Esophagus muscularis mucosa (tissue), 4 donors: ENCODE results near the gene AJUBA. TPM values are rescaled to one million over a fixed set of nuclear protein-coding genes. Genes with fewer than 3 reads are reported as not detected.

Source experiments
- DNase-seq: peaks from one replicate; pipeline ENCODE4 v3.0.0-alpha.2; 2017; ENCODE audit errors: extremely low spot score
- H3K27ac ChIP-seq, 4 donors: fragments of 200-600 bp; sonication (generic); replicated peaks in 1 of 4; 1 replicate in 3 of 4; 2 replicates in 1 of 4; pipeline ENCODE4 v1.5.1; 2016 to 2019; ENCODE audit warnings: mild to moderate bottlenecking in 1 of 4
- H3K27me3 ChIP-seq, 4 donors: fragments of 200-600 bp; sonication (generic); one replicate each; pipeline versions ENCODE4 v1.5.1 to v1.6.0; 2016 to 2019
- H3K36me3 ChIP-seq, 4 donors: fragments of 200-600 bp; sonication (generic); one replicate each; pipeline ENCODE4 v1.5.1; 2016 to 2019
- H3K4me1 ChIP-seq, 4 donors: fragments of 200-600 bp; sonication (generic); one replicate each; pipeline ENCODE4 v1.5.1; 2016 to 2019
- H3K4me3 ChIP-seq, 4 donors: fragments of 200-600 bp; sonication (generic); 1 replicate in 2 of 4; 2 replicates in 2 of 4; pipeline ENCODE4 v1.5.1; 2016 to 2019; ENCODE audit warnings: mild to moderate bottlenecking in 4 of 4, moderate library complexity in 1 of 4
- H3K9me3 ChIP-seq, 4 donors: fragments of 200-600 bp; sonication (generic); 1 replicate in 3 of 4; 2 replicates in 1 of 4; pipeline ENCODE4 v1.5.1; 2016 to 2019
- EP300 ChIP-seq: sonication (generic); formaldehyde crosslinking; IDR thresholded peaks from one replicate; pipeline ENCODE4 v1.6.1; 2017; ENCODE audit warnings: antibody characterized with exemption
- POLR2A ChIP-seq: fragments of 450-650 bp; IDR thresholded peaks from one replicate; pipeline ENCODE4 v1.6.1; 2017; ENCODE audit warnings: antibody characterized with exemption, moderate library complexity, mild to moderate bottlenecking, low read depth
- WGBS: methylation state at CpG from one replicate; pipeline ENCODE4 v1.1.5; 2018; 5-methylcytosine and 5-hydroxymethylcytosine counted together
- intact Hi-C: fragments of 100-400 bp; cut with DNase I; formaldehyde crosslinking; loops from one replicate; pipeline ENCODE4 v1.15.1; 2023
- total RNA-seq, 4 donors: library from RNA; depleted of rRNA; stranded (reverse); fragments of >200 nt; gene quantifications; one replicate each; pipeline versions ENCODE4 v1.1.0 to v1.2.1, GENCODE V29; 2016
- TF ChIP-seq, protein P1 (sequence below), 3 experiments: fragments of 200-600 bp in 2 of 3; fragments of 450-650 bp in 1 of 3; sonication (generic) in 2 of 3; IDR thresholded peaks; one replicate each; pipeline ENCODE4 v1.5.1; 2017 to 2019; ENCODE audit warnings: antibody characterized with exemption in 3 of 3, mild to moderate bottlenecking in 2 of 3, moderate library complexity in 1 of 3

Gene AJUBA
- total RNA-seq, 4 donors from 2014 or later: 7.0 to 32.5 (median 17.9) TPM

DNA sequence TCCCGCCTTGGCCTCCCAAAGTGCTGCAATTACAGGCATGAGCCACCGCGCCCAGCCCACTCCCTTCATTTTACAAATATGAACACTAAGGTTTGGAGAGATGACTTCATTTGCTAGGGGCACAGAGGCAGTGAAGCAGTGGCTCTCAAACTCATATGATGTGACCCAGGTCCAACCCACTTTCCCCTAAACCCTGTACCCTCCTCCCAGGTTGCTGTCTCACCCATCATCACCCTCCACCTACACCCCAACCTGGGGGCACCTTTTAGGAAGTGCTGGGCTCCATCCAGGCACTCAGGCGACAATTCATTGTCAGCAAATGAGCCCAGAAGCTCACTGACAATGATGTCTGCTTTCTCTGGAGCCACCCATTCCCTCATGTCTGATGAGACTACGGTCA is 58.6 kb downstream of the AJUBA start:
- 100% methylated on average over 4 of the region's 5 CpGs for WGBS
- Histone ChIP-seq H3K27ac (no peak overlapping the region), H3K27me3 (no peaks in the 10 kb centered on the region), H3K4me1 (peaks cover 17 to 26% (median 25%) of the 10 kb centered on the region in 4 donors), H3K4me3 (no peak overlapping the region), H3K9me3 (no peaks in the 10 kb centered on the region), H3K36me3 (peaks cover 39 to 76% (median 62%) of the 10 kb centered on the region in 4 donors)
- no peak for DNase-seq
- TF ChIP-seq EP300 (no peak), POLR2A (no peak)
- TF ChIP-seq, protein P1, sequence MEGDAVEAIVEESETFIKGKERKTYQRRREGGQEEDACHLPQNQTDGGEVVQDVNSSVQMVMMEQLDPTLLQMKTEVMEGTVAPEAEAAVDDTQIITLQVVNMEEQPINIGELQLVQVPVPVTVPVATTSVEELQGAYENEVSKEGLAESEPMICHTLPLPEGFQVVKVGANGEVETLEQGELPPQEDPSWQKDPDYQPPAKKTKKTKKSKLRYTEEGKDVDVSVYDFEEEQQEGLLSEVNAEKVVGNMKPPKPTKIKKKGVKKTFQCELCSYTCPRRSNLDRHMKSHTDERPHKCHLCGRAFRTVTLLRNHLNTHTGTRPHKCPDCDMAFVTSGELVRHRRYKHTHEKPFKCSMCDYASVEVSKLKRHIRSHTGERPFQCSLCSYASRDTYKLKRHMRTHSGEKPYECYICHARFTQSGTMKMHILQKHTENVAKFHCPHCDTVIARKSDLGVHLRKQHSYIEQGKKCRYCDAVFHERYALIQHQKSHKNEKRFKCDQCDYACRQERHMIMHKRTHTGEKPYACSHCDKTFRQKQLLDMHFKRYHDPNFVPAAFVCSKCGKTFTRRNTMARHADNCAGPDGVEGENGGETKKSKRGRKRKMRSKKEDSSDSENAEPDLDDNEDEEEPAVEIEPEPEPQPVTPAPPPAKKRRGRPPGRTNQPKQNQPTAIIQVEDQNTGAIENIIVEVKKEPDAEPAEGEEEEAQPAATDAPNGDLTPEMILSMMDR (IDR thresholded peaks at IDR 0.05): no peak
- intact Hi-C loops: loop anchor here (10.0 kb wide), 1 partner anchor 391 kb away; no protein-coding TSS in a partner anchor

DNA sequence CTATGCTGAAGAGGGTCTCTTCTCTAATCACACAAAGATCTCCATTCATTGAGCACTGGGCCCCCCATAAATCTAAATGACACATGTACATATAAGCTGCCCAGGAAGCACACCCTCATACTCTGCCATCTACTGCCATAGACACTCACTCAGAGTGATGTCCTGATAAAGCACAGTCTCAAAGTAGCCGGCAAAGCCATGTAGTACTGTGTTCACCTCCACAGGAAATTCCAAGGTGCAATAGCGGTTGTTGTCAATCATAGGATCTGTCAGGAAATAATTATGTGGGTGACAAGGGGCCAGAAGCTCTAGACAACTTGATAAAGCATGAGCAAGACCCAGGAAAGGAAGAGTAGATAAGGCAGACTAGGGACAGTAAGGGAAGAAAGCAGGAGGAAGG is 60.1 kb downstream of the AJUBA start:
- TF ChIP-seq, protein P1 (IDR thresholded peaks at IDR 0.05): no peak
- no peak for TF ChIP-seq EP300
- Histone ChIP-seq H3K27ac (no peak overlapping the region), H3K27me3 (no peaks in the 10 kb centered on the region), H3K9me3 (no peaks in the 10 kb centered on the region), H3K4me1 (peaks cover 12 to 23% (median 21%) of the 10 kb centered on the region in 4 donors), H3K4me3 (no peak overlapping the region), H3K36me3 (peaks cover 39 to 74% (median 62%) of the 10 kb centered on the region in 4 donors)
- 85% methylated on average over 2 of the region's 2 CpGs for WGBS
- no peak for DNase-seq
- intact Hi-C loops: loop anchor here (10.0 kb wide), 1 partner anchor 393 kb away; no protein-coding TSS in a partner anchor

Other genes with a start within 250 kb of the AJUBA start
- 10 to 100 TPM; 63.5 to 74.9 (median 71.3) TPM for gene OXA1L, start 215.9 kb downstream of the AJUBA start, total RNA-seq
- gene SLC7A7, start 167.1 kb downstream of the AJUBA start, total RNA-seq: 10 to 100 TPM in 3 of 4 donors, 1 to 10 TPM in 1; 9.6 to 22.9 (median 15.3) TPM
- gene MRPL52, start 152.7 kb downstream of the AJUBA start, total RNA-seq: 10 to 100 TPM; 27.0 to 64.5 (median 37.2) TPM
- gene MMP14, start 146.0 kb downstream of the AJUBA start, total RNA-seq: 100 to 1,000 TPM in 3 of 4 donors, 10 to 100 TPM in 1; 83.9 to 149 (median 123) TPM
- 100 to 1,000 TPM; 111 to 279 (median 197) TPM for gene LRP10, start 110.8 kb downstream of the AJUBA start, total RNA-seq
- gene REM2, start 99.3 kb downstream of the AJUBA start, total RNA-seq: under 1 TPM; 0.26 to 0.66 (median 0.38) TPM
- gene RBM23, start 63.4 kb downstream of the AJUBA start, total RNA-seq: 100 to 1,000 TPM in 2 of 4 donors, 10 to 100 TPM in 2; 52.7 to 229 (median 102) TPM
- 10 to 100 TPM; 35.5 to 51.0 (median 44.8) TPM for gene PRMT5, start 53.2 kb downstream of the AJUBA start, total RNA-seq
- gene HAUS4, start 25.5 kb downstream of the AJUBA start, total RNA-seq: 10 to 100 TPM; 31.7 to 46.8 (median 39.1) TPM
- gene C14orf93, start 27.6 kb upstream of the AJUBA start, total RNA-seq: 10 to 100 TPM in 2 of 4 donors, 1 to 10 TPM in 2; 4.6 to 11.2 (median 9.9) TPM
- gene PSMB5, start 52.3 kb upstream of the AJUBA start, total RNA-seq: 100 to 1,000 TPM; 135 to 155 (median 145) TPM
- gene PSMB11, start 59.7 kb upstream of the AJUBA start, total RNA-seq: not detected
- gene CDH24, start 75.0 kb upstream of the AJUBA start, total RNA-seq: 1 to 10 TPM; 2.5 to 5.9 (median 3.6) TPM
- gene ACIN1, start 112.6 kb upstream of the AJUBA start, total RNA-seq: 100 to 1,000 TPM in 1 of 4 donors, 10 to 100 TPM in 3; 60.1 to 101 (median 89.5) TPM
- 10 to 100 TPM; 21.2 to 42.5 (median 34.0) TPM for gene C14orf119, start 113.0 kb upstream of the AJUBA start, total RNA-seq
- under 1 TPM in 1 of 4 donors, not detected in 3; 0.19 TPM for gene CIROP, start 122.4 kb upstream of the AJUBA start, total RNA-seq
- under 1 TPM in 1 of 4 donors, not detected in 3; 0.57 TPM for gene CEBPE, start 136.7 kb upstream of the AJUBA start, total RNA-seq
- 10 to 100 TPM; 19.5 to 48.3 (median 32.5) TPM for gene SLC7A8, start 201.1 kb upstream of the AJUBA start, total RNA-seq